DOHH2 (cell line): Measurements from ENCODE around the gene CFAP58.

Source experiments
- H3F3A ChIP-seq: fragments of 200-600 bp; sonication (generic), shearing (Covaris generic); 2 replicates; pipeline ENCODE4 v1.6.0; 2016; ENCODE audit warnings: antibody characterized with exemption, mild to moderate bottlenecking; ENCODE audit not compliant: control insufficient read depth, insufficient read depth
- H3K27ac ChIP-seq: fragments of 200-600 bp; sonication (generic); 2 replicates; pipeline ENCODE4 v1.5.1; 2014; ENCODE audit warnings: low read depth, mild to moderate bottlenecking, low read length, moderate library complexity
- H3K27me3 ChIP-seq: fragments of 200-600 bp; sonication (generic); 2 replicates; pipeline ENCODE4 v1.6.1; 2014; ENCODE audit warnings: mild to moderate bottlenecking, low read length, mixed read lengths; ENCODE audit not compliant: control insufficient read depth
- H3K36me3 ChIP-seq: fragments of 200-600 bp; sonication (generic); 2 replicates; pipeline ENCODE4 v1.6.1; 2014; ENCODE audit warnings: mild to moderate bottlenecking, low read length, moderate library complexity, mixed read lengths; ENCODE audit not compliant: control insufficient read depth
- H3K4me1 ChIP-seq: fragments of 200-600 bp; sonication (generic); 2 replicates; pipeline ENCODE4 v1.6.1; 2014; ENCODE audit warnings: mild to moderate bottlenecking, low read length, mixed read lengths; ENCODE audit not compliant: control insufficient read depth
- H3K4me2 ChIP-seq: fragments of 200-600 bp; sonication (generic); 2 replicates; pipeline ENCODE4 v1.6.0; 2014; ENCODE audit warnings: mild to moderate bottlenecking, low read length, moderate library complexity
- H3K4me3 ChIP-seq: fragments of 200-600 bp; sonication (generic); 2 replicates; pipeline ENCODE4 v1.5.1; 2014; ENCODE audit warnings: mild to moderate bottlenecking, low read length, mixed read lengths
- H3K79me2 ChIP-seq: fragments of 200-600 bp; sonication (generic); 2 replicates; pipeline ENCODE4 v1.6.1; 2014; ENCODE audit warnings: mild to moderate bottlenecking, low read length, mixed read lengths; ENCODE audit not compliant: control insufficient read depth
- H3K9me2 ChIP-seq: fragments of 200-600 bp; sonication (generic); replicated peaks from 2 replicates; pipeline ENCODE4 v1.6.1; 2014; ENCODE audit warnings: mild to moderate bottlenecking, low read length, mixed read lengths; ENCODE audit not compliant: control insufficient read depth
- H3K9me3 ChIP-seq: fragments of 200-600 bp; sonication (generic); 2 replicates; pipeline ENCODE4 v1.6.1; 2014; ENCODE audit warnings: antibody characterized with exemption, low read length, mixed read lengths; ENCODE audit not compliant: control insufficient read depth, insufficient read depth
- H4K20me1 ChIP-seq: fragments of 200-600 bp; sonication (generic); 2 replicates; pipeline ENCODE4 v1.6.0; 2014; ENCODE audit warnings: low read depth, mild to moderate bottlenecking, antibody characterized with exemption, low read length, moderate library complexity; ENCODE audit not compliant: control insufficient read depth, insufficient read depth
- CTCF ChIP-seq: fragments of 200-600 bp; sonication (generic); IDR thresholded peaks from one replicate; pipeline ENCODE4 v1.5.1; 2014; ENCODE audit warnings: antibody characterized with exemption, mild to moderate bottlenecking, low read depth, low read length; ENCODE audit not compliant: poor library complexity, severe bottlenecking
- EZH2phosphoT487 ChIP-seq: fragments of 200-600 bp; sonication (generic); IDR thresholded peaks from 2 replicates; pipeline ENCODE4 v1.6.1; 2017; ENCODE audit warnings: borderline replicate concordance, mild to moderate bottlenecking, antibody characterized with exemption, low read length, moderate library complexity, mixed read lengths

CFAP58 gene

GRCh38 chr10:104344219-104344618 lies 9.4 kb upstream of the CFAP58 start:
- H3K4me2 ChIP-seq: no peak overlapping the region
- H3K9me3 ChIP-seq: no peaks in the 10 kb centered on the region
- H3K27ac ChIP-seq: no peak overlapping the region
- H4K20me1 ChIP-seq: no peaks in the 10 kb centered on the region
- H3K36me3 ChIP-seq: no peaks in the 10 kb centered on the region
- H3K9me2 ChIP-seq: no peaks in the 10 kb centered on the region
- no peaks in the 10 kb centered on the region for H3F3A ChIP-seq
- H3K27me3 ChIP-seq: peaks cover 3% of the 10 kb centered on the region; the same call in 1 of the 2 replicates
- TF ChIP-seq EZH2phosphoT487: no peak
- TF ChIP-seq CTCF: no peak
- H3K79me2 ChIP-seq: no peaks in the 10 kb centered on the region
- H3K4me3 ChIP-seq: no peak overlapping the region
- peaks cover 36% of the 10 kb centered on the region for H3K4me1 ChIP-seq

- Histone ChIP-seq H3K9me3 (no peaks in the 10 kb centered on the region), H3K27ac (no peak overlapping the region), H4K20me1 (no peaks in the 10 kb centered on the region), H3K4me2 (no peak overlapping the region), H3K36me3 (no peaks in the 10 kb centered on the region), H3K79me2 (no peaks in the 10 kb centered on the region), H3K4me3 (no peak overlapping the region), H3F3A (peaks cover 3% of the 10 kb centered on the region; the same call in 1 of the 2 replicates), H3K27me3 (0 out of 2 replicates have a peak, but pooled peaks cover 2% of the 10 kb centered on the region), H3K9me2 (no peaks in the 10 kb centered on the region), H3K4me1 (peaks cover 39% of the 10 kb centered on the region)
- TF ChIP-seq CTCF: no peak
- TF ChIP-seq EZH2phosphoT487: no peak
Observed at GRCh38 chr10:104345515-104345914, 8.1 kb upstream of the CFAP58 start.

GRCh38 chr10:104345941-104346340 lies 7.7 kb upstream of the CFAP58 start:
- 0 out of 2 replicates have a peak, but pooled peaks cover 4% of the 10 kb centered on the region for H3K27me3 ChIP-seq
- no peak overlapping the region for H3K27ac ChIP-seq
- H3K36me3 ChIP-seq: no peaks in the 10 kb centered on the region
- H3K9me3 ChIP-seq: no peaks in the 10 kb centered on the region
- H3K4me2 ChIP-seq: no peak overlapping the region
- no peaks in the 10 kb centered on the region for H4K20me1 ChIP-seq
- H3K4me1 ChIP-seq: peaks cover 39% of the 10 kb centered on the region
- H3K4me3 ChIP-seq: no peak overlapping the region
- TF ChIP-seq EZH2phosphoT487 (no peak), CTCF (no peak)
- no peaks in the 10 kb centered on the region for H3K9me2 ChIP-seq
- H3K79me2 ChIP-seq: no peaks in the 10 kb centered on the region
- peaks cover 3% of the 10 kb centered on the region; the same call in 1 of the 2 replicates for H3F3A ChIP-seq
